Peyer's patch (tissue), 4 donors: Measurements from ENCODE around the gene TACC2.
"Not testable (repeated sequence)": the region's sequence is repeated elsewhere in the genome, so short reads cannot be mapped to it uniquely, and the experiment has no call there.

Experiments used
- CTCF ChIP-seq, 6 experiments: fragments of 450-650 bp in 4 of 6; fragments of 200-600 bp in 2 of 6; sonication (generic) in 1 of 6; IDR thresholded peaks; one replicate each; pipeline ENCODE4 v1.5.1; 2017 to 2019; ENCODE audit warnings: antibody characterized with exemption in 6 of 6, mild to moderate bottlenecking in 3 of 6, moderate library complexity in 1 of 6
- POLR2A ChIP-seq, 2 donors: fragments of 450-650 bp; IDR thresholded peaks; one replicate each; pipeline ENCODE4 v1.5.1; 2017; ENCODE audit warnings: antibody characterized with exemption in 2 of 2, mild to moderate bottlenecking in 2 of 2, moderate library complexity in 2 of 2

- TF ChIP-seq CTCF, POLR2A (IDR thresholded peaks at IDR 0.05): not testable (repeated sequence)
Measured at GRCh38 chr10:122096181-122096580, 107.2 kb downstream of the TACC2 start.
